LNCAP (cell line): ENCODE data around the gene PLCB4.

Experiments
- CTCF ChIP-seq: fragments of 450-650 bp; IDR thresholded peaks from 2 replicates; pipeline ENCODE4 v1.5.1; 2017; ENCODE audit warnings: mild to moderate bottlenecking

Gene PLCB4

GRCh38 chr20:9137001-9137400 is 68.1 kb downstream of the PLCB4 start:
- no peak for TF ChIP-seq CTCF

GRCh38 chr20:9139106-9139833 is 70.4 kb downstream of the PLCB4 start:
- TF ChIP-seq CTCF: no peak

GRCh38 chr20:9140162-9140760 is 71.4 kb downstream of the PLCB4 start:
- no peak for TF ChIP-seq CTCF

- TF ChIP-seq CTCF: no peak
Observed at GRCh38 chr20:9141070-9141469, 72.2 kb downstream of the PLCB4 start.

- no peak for TF ChIP-seq CTCF
Observed at GRCh38 chr20:9141921-9142320, 73.0 kb downstream of the PLCB4 start.

GRCh38 chr20:9142809-9143208 is 73.9 kb downstream of the PLCB4 start:
- TF ChIP-seq CTCF: no peak

- no peak for TF ChIP-seq CTCF
Observed at GRCh38 chr20:9143926-9144325, 75.0 kb downstream of the PLCB4 start.

- no peak for TF ChIP-seq CTCF
Observed at GRCh38 chr20:9144643-9145042, 75.8 kb downstream of the PLCB4 start.
